ENCODE measurements around the gene LENEP.

The LENEP gene

GRCh38 chr1:155002464-155003226 is 9.3 kb downstream of the LENEP start, which contains the start of gene ZBTB7B:
Gene ZBTB7B, plus strand, starts transcription at chr1:155002802. Its CDS starts 11,859 bp downstream, at chr1:155014661.
- H3K4me3 Mint-ChIP-seq = peak within 1 kb of the TSS; percentile 98
- DNase-seq = peak; percentile 49

GRCh38 chr1:155003227-155003765 is 9.9 kb downstream of the LENEP start:
- H3K9me3 Mint-ChIP-seq = no peaks in the 10 kb centered on the region
- H3K27me3 Mint-ChIP-seq = peaks cover 4% of the 10 kb centered on the region
- peak overlapping the region; percentile 98 for H3K4me3 Mint-ChIP-seq
- CTCF ChIA-PET = interaction anchor here (1.9 to 4.3 kb wide), 2 partner anchors 10 to 14 kb away, joined by 7 to 17 read pairs; no protein-coding TSS in a partner anchor
- peaks cover 6% of the 10 kb centered on the region for H3K36me3 Mint-ChIP-seq
- H3K27ac Mint-ChIP-seq = peak overlapping the region; percentile 93
- peaks cover 63% of the 10 kb centered on the region for H3K4me1 Mint-ChIP-seq
- DNase-seq = peak; percentile 41

More at GRCh38 chr1:155002464-155003226, 9.3 kb downstream of the LENEP start, which contains the start of gene ZBTB7B:
- Mint-ChIP-seq H3K27ac (peak within 1 kb of the TSS; percentile 93), H3K9me3 (no peaks in the 10 kb centered on the region), H3K27me3 (peaks cover 4% of the 10 kb centered on the region), H3K4me1 (peaks cover 63% of the 10 kb centered on the region), H3K36me3 (peaks cover 6% of the 10 kb centered on the region)
- CTCF ChIA-PET = interaction anchor here (1.5 to 4.3 kb wide), 3 partner anchors 11 to 14 kb away, joined by 4 to 17 read pairs (median 7); no protein-coding TSS in a partner anchor

DNA sequence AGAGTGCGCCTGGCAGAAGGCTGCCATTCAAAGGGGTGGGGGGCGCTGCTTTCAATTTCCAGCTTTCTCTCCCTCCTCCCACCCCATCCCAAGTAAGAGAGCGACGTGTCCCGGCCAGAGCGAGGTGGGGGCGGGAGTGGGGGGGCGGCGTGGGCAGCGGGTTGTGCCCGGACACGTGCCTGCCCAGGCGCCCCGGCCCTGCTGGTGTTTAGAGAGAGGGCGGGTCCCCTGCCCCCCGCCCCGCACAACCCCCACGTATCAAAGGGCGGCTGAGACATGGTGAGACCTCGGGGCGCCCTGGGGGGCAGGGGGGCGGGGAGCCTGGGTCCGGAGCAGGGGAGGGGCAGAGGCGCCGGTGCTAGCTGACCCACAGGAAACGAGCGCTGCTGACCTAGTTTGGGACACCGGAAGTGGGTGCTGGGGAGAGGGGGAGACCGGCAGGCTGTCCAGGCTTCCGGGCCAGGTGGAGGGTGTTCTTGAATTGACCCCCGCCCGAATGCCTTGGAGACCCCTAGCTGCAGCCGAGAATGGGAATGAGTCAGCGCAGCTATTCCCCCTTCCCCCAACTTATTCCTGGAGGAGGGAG is 10.5 kb downstream of the LENEP start:
- Mint-ChIP-seq H3K4me3 (peak overlapping the region; percentile 98), H3K27ac (peak overlapping the region; percentile 93), H3K9me3 (no peaks in the 10 kb centered on the region), H3K4me1 (peaks cover 62% of the 10 kb centered on the region), H3K27me3 (peaks cover 4% of the 10 kb centered on the region), H3K36me3 (peaks cover 7% of the 10 kb centered on the region)
- DNase-seq = peak; percentile 53
- CTCF ChIA-PET = interaction anchor here (1.0 to 4.3 kb wide), 3 partner anchors 9 to 81 kb away, joined by 4 to 17 read pairs (median 7); no protein-coding TSS in a partner anchor

DNA sequence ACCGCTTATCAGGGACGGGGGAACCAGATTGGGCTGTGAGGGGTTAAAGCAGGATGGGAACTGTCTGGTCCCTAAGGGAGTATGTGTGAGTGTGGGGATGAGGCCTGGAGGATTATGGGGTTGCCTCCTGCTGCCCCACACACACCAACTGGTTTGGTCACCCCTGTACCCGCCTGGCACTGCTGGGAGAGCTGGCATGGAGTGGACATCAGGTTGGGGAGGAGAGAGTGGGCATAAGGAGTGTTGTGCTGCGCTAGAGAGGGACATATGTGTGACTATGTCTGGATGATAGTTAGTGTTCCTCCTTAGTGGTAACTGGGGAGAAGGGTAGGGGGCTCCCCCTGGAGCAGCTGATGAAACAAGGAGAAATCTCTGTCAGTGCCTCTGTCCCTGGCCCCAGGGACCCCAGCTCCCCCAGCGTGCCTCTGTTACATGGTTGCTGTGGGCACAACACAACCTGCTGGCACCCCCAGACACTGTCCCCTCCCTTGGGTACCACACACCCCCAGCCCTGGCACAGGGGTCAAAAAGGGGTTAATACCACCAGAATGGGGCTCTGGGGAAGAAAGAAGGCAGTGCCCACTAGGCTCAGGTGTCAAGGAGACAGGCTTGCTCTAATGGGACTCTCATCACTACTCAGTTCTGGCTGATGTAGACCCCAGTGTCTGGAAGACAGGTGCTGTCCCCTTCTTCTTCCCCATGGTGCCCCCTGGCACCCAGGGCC is 11.1 kb downstream of the LENEP start:
- H3K4me1 Mint-ChIP-seq = peaks cover 58% of the 10 kb centered on the region
- DNase-seq = no peak
- H3K36me3 Mint-ChIP-seq = peaks cover 10% of the 10 kb centered on the region
- CTCF ChIA-PET = interaction anchor here (1.0 to 4.3 kb wide), 3 partner anchors 9 to 81 kb away, joined by 4 to 17 read pairs (median 7); no protein-coding TSS in a partner anchor
- H3K9me3 Mint-ChIP-seq = no peaks in the 10 kb centered on the region
- H3K27ac Mint-ChIP-seq = peak overlapping the region; percentile 89
- H3K27me3 Mint-ChIP-seq = no peaks in the 10 kb centered on the region
- peak overlapping the region; percentile 98 for H3K4me3 Mint-ChIP-seq

- CTCF ChIA-PET = interaction anchor here (1.0 to 4.3 kb wide), 3 partner anchors 11 to 80 kb away, joined by 4 to 41 read pairs (median 17); no protein-coding TSS in a partner anchor
- peak overlapping the region; percentile 98 for H3K4me3 Mint-ChIP-seq
- peaks cover 55% of the 10 kb centered on the region for H3K4me1 Mint-ChIP-seq
- peaks cover 17% of the 10 kb centered on the region for H3K36me3 Mint-ChIP-seq
- DNase-seq = peak; percentile 50
- no peaks in the 10 kb centered on the region for H3K27me3 Mint-ChIP-seq
- H3K27ac Mint-ChIP-seq = peak overlapping the region; percentile 89
- H3K9me3 Mint-ChIP-seq = no peaks in the 10 kb centered on the region
Measured at GRCh38 chr1:155005076-155006011, 12.0 kb downstream of the LENEP start.

- Mint-ChIP-seq H3K4me1 (peaks cover 64% of the 10 kb centered on the region), H3K36me3 (peaks cover 22% of the 10 kb centered on the region), H3K27me3 (no peaks in the 10 kb centered on the region), H3K9me3 (no peaks in the 10 kb centered on the region), H3K27ac (peak overlapping the region; percentile 87), H3K4me3 (peak overlapping the region; percentile 52)
- CTCF ChIA-PET = interaction anchor here (4.0 kb wide), 1 partner anchor 10 kb away, joined by 41 read pairs; no protein-coding TSS in a partner anchor
- peak; percentile 62 for DNase-seq
Measured at GRCh38 chr1:155006601-155007101, 13.3 kb downstream of the LENEP start.

GRCh38 chr1:155007251-155007828 is 14.0 kb downstream of the LENEP start:
- DNase-seq = peak; percentile 29
- Mint-ChIP-seq H3K9me3 (no peaks in the 10 kb centered on the region), H3K27ac (peak overlapping the region; percentile 87), H3K4me1 (peaks cover 70% of the 10 kb centered on the region), H3K36me3 (peaks cover 22% of the 10 kb centered on the region), H3K4me3 (peak overlapping the region; percentile 41), H3K27me3 (no peaks in the 10 kb centered on the region)
- CTCF ChIA-PET = interaction anchor here (1.5 to 4.0 kb wide), 3 partner anchors 8 to 78 kb away, joined by 4 to 41 read pairs (median 8); no protein-coding TSS in a partner anchor

GRCh38 chr1:155008015-155008941 is 14.9 kb downstream of the LENEP start:
- Mint-ChIP-seq H3K27ac (peak overlapping the region; percentile 90), H3K4me1 (peaks cover 79% of the 10 kb centered on the region), H3K27me3 (no peaks in the 10 kb centered on the region), H3K9me3 (no peaks in the 10 kb centered on the region), H3K4me3 (peak overlapping the region; percentile 93), H3K36me3 (peaks cover 30% of the 10 kb centered on the region)
- DNase-seq = peak; percentile 79
- CTCF ChIA-PET = interaction anchor here (0.7 to 4.0 kb wide), 6 partner anchors 8 to 164 kb away, joined by 4 to 41 read pairs (median 4); partner anchors contain the start of genes KRTCAP2 and PBXIP1

DNA sequence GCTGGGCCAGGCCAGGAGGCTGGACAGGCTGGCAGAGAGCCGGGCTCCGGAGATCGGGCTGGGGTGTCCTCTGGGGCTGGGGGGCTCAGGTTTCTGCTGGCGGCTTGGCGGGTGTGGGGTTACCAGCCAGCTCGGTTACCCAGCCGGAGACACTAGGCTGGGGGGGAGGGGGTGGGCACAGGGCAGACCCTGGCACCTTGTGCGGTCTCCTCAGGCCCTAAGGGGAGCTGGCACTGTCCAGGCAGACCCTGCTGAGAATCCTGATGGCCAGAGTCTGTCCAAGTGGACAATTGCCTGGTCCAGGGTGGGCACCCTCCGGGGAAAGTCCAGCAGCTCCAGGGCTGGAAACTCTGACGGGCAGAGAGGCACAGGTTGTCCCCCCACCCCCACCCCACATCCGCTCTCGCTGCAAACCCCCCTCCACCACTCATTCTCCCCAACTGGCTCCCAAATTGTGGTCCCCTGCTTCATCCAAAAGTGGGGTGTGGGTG is 15.9 kb downstream of the LENEP start:
- Mint-ChIP-seq H3K9me3 (no peaks in the 10 kb centered on the region), H3K4me1 (peaks cover 82% of the 10 kb centered on the region), H3K4me3 (peak overlapping the region; percentile 93), H3K36me3 (peaks cover 34% of the 10 kb centered on the region), H3K27me3 (no peaks in the 10 kb centered on the region), H3K27ac (peak overlapping the region; percentile 90)
- peak; percentile 49 for DNase-seq
- CTCF ChIA-PET = interaction anchor here (0.7 to 5.0 kb wide), 7 partner anchors 7 to 163 kb away, joined by 4 to 41 read pairs (median 4); partner anchors contain the start of genes KRTCAP2 and PBXIP1

DNA sequence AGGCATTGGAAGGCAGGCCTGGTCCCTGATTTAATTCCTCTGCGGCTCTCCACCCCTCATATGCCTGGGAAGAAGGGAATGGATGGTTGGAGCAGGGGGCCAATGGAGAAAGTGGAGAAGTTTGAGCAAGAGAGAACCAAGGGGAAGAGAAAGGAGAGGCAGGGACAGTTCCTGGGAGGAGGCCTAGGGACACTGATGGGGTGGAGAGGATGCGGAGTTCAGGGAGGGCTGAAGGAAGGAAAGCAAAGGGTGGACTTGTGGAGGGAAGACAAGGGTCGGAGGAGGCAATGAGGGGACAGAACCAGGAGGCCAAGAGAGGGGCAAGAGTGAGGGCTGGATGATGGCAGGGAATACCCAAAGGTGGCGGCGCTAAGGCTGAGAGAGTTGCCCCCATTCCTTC is 16.4 kb downstream of the LENEP start:
- CTCF ChIA-PET = interaction anchor here (1.2 to 5.0 kb wide), 4 partner anchors 10 to 163 kb away, joined by 3 to 21 read pairs (median 4); partner anchors contain the start of gene KRTCAP2
- H3K4me1 Mint-ChIP-seq = peaks cover 82% of the 10 kb centered on the region
- H3K4me3 Mint-ChIP-seq = peak overlapping the region; percentile 93
- no peaks in the 10 kb centered on the region for H3K27me3 Mint-ChIP-seq
- peaks cover 34% of the 10 kb centered on the region for H3K36me3 Mint-ChIP-seq
- DNase-seq = no peak
- H3K9me3 Mint-ChIP-seq = no peaks in the 10 kb centered on the region
- H3K27ac Mint-ChIP-seq = peak overlapping the region; percentile 90

All from activated naive CD4-positive, alpha-beta T cell treated with anti-CD3 and anti-CD28 coated beads, Interleukin-2, amount 10 ng/mL, durations not matched to agents 7 days and 5 days (primary cell).